Spleen (tissue), 11 donors: Measurements from ENCODE around the gene IQSEC1. TPM values are rescaled to one million over a fixed set of nuclear protein-coding genes. Genes with fewer than 3 reads are reported as not detected.

Experiments
- DNase-seq: peaks from one replicate; pipeline ENCODE4 v3.0.0-alpha.2; 2020
- H3K27ac ChIP-seq, 8 donors: fragments of 200-600 bp; sonication (generic) in 7 of 8; 1 replicate in 4 of 8; 2 replicates in 4 of 8; pipeline versions ENCODE4 v1.5.0 to v1.8.0; 2016 to 2021; ENCODE audit warnings: inconsistent platforms in 4 of 8, mild to moderate bottlenecking in 4 of 8, moderate library complexity in 1 of 8
- H3K27me3 ChIP-seq, 7 donors: fragments of 200-600 bp; sonication (generic) in 6 of 7; replicated peaks in 1 of 7; 1 replicate in 4 of 7; 2 replicates in 3 of 7; pipeline versions ENCODE4 v1.5.0 to v1.8.0; 2016 to 2021; ENCODE audit warnings: inconsistent platforms in 3 of 7, mild to moderate bottlenecking in 1 of 7
- H3K36me3 ChIP-seq, 6 donors: fragments of 200-600 bp; sonication (generic) in 5 of 6; 1 replicate in 4 of 6; 2 replicates in 2 of 6; pipeline versions ENCODE4 v1.5.0 to v1.8.0; 2016 to 2021; ENCODE audit warnings: inconsistent platforms in 2 of 6
- H3K4me1 ChIP-seq, 6 donors: fragments of 200-600 bp; sonication (generic) in 5 of 6; 1 replicate in 3 of 6; 2 replicates in 3 of 6; pipeline versions ENCODE4 v1.5.0 to v1.8.0; 2016 to 2021; ENCODE audit warnings: inconsistent platforms in 3 of 6
- H3K4me3 ChIP-seq, 8 donors: fragments of 200-600 bp; sonication (generic) in 7 of 8; 1 replicate in 4 of 8; 2 replicates in 4 of 8; pipeline versions ENCODE4 v1.5.0 to v1.8.0; 2016 to 2021; ENCODE audit warnings: inconsistent platforms in 4 of 8, mild to moderate bottlenecking in 4 of 8, moderate library complexity in 2 of 8
- H3K9me3 ChIP-seq, 8 donors: fragments of 200-600 bp; sonication (generic) in 7 of 8; 1 replicate in 4 of 8; 2 replicates in 4 of 8; pipeline versions ENCODE4 v1.5.0 to v1.8.0; 2016 to 2021; ENCODE audit warnings: inconsistent platforms in 4 of 8
- CTCF ChIP-seq, 11 experiments: fragments of 200-600 bp in 7 of 11; fragments of 450-650 bp in 4 of 11; sonication (generic) in 4 of 11; IDR thresholded peaks in 8 of 11; conservative IDR thresholded peaks in 3 of 11; 1 replicate in 7 of 11; 2 replicates in 4 of 11; pipeline versions ENCODE4 v1.4.0 to v1.8.0; 2016 to 2021; ENCODE audit warnings: antibody characterized with exemption in 11 of 11, inconsistent platforms in 4 of 11, mild to moderate bottlenecking in 1 of 11
- POLR2A ChIP-seq, 3 donors: fragments of 450-650 bp; IDR thresholded peaks; one replicate each; pipeline ENCODE4 v1.5.1; 2017; ENCODE audit warnings: antibody characterized with exemption in 3 of 3, mild to moderate bottlenecking in 1 of 3
- POLR2AphosphoS5 ChIP-seq, 3 donors: sonication (generic); formaldehyde crosslinking; IDR thresholded peaks; one replicate each; pipeline ENCODE4 v1.5.1; 2017; ENCODE audit warnings: antibody characterized with exemption in 3 of 3
- WGBS, 5 donors: extraction: QIAGEN DNeasy Blood & Tissue Kit in 3 of 5; methylation state at CpG; one replicate each; pipeline versions ENCODE4 v1.1.5 to v1.1.7; 2013 to 2018; 5-methylcytosine and 5-hydroxymethylcytosine counted together
- intact Hi-C: fragments of 100-400 bp; cut with DNase I; formaldehyde crosslinking; loops from one replicate; pipeline ENCODE4 v1.15.0; 2023; ENCODE audit warnings: low total_unique reads
- polyA plus RNA-seq, 3 donors: library from polyadenylated mRNA; stranded (reverse); fragments of 200-250 nt; gene quantifications; one replicate each; pipeline ENCODE4 v1.2.1, GENCODE V29; 2013
- total RNA-seq, 7 donors: library from RNA; depleted of rRNA in 3 of 7; stranded (reverse); fragments of >200 nt in 3 of 7; fragmentation: NEBNext Ultra II Directional in 4 of 7; extraction: Animal tissue kit (Norgen Biotek cat#: 25700) in 4 of 7; gene quantifications; one replicate each; pipeline versions ENCODE4 v1.1.0 to v1.2.1, GENCODE V29; 2016 to 2021
- donor health status: healthy with polysubstance abuse.
- donor health status: DM: no; HTN: no; CAD: no; lungs with moderate emphysema.
- donor health status: DM: no; HTN: no; CAD: no.
- donor health status: Bipolar disorder and iron deficiency.
- donor health status: healthy.
- donor health status: DM: no; HTN: no; CAD: no.
- donor health status: DM: yes; HTN: yes; CAD: no.

The IQSEC1 gene
- total and polyA plus RNA-seq, 10 donors: 23.0 to 170 (median 116) TPM

GRCh38 chr3:12979947-12980487 lies 93.2 kb downstream of the IQSEC1 start:
- no peaks in the 10 kb centered on the region for H3K27me3 ChIP-seq
- no peak overlapping the region for H3K4me3 ChIP-seq
- TF ChIP-seq POLR2AphosphoS5 (IDR thresholded peaks at IDR 0.05) (peak in 1 of 3 donors; percentile 18), POLR2A (IDR thresholded peaks at IDR 0.05) (no peak)
- peaks cover 0 to 75% (median 12%) of the 10 kb centered on the region in 6 donors for H3K36me3 ChIP-seq
- intact Hi-C loops: loop anchor here (10.0 kb wide), 1 partner anchor 75 kb away; no protein-coding TSS in a partner anchor
- no peaks in the 10 kb centered on the region for H3K9me3 ChIP-seq
- WGBS, 5 donors: 86 to 98% (median 90%) methylated on average over 3 to 4 of the region's 4 CpGs
- DNase-seq: peak; percentile 37
- H3K4me1 ChIP-seq: peaks cover 18 to 94% (median 48%) of the 10 kb centered on the region in 6 donors
- H3K27ac ChIP-seq: no peak overlapping the region

- TF ChIP-seq POLR2AphosphoS5 (IDR thresholded peaks at IDR 0.05): no peak
- TF ChIP-seq CTCF (IDR thresholded peaks at IDR 0.05 in 8 of 11, conservative IDR thresholded peaks at IDR 0.05 in 3 of 11): no peak
- TF ChIP-seq POLR2A (IDR thresholded peaks at IDR 0.05): no peak
- no peaks in the 10 kb centered on the region for H3K27me3 ChIP-seq
- intact Hi-C loops: no loop called here
- H3K9me3 ChIP-seq: no peaks in the 10 kb centered on the region
- H3K4me3 ChIP-seq: no peak overlapping the region
- WGBS, 5 donors: 90 to 95% (median 94%) methylated on average over 19 to 20 of the region's 20 CpGs
- H3K27ac ChIP-seq: no peak overlapping the region
- peaks cover 17 to 96% (median 49%) of the 10 kb centered on the region in 6 donors for H3K4me1 ChIP-seq
- peaks cover 0 to 82% (median 12%) of the 10 kb centered on the region in 6 donors for H3K36me3 ChIP-seq
- DNase-seq: peak; percentile 44
These were observed 93.9 kb downstream of the IQSEC1 start for GRCh38 chr3:12979151-12979946.

- intact Hi-C loops: no loop called here
- Histone ChIP-seq H3K4me3 (no peak overlapping the region), H3K27me3 (no peaks in the 10 kb centered on the region), H3K4me1 (peaks cover 11 to 96% (median 49%) of the 10 kb centered on the region in 6 donors), H3K9me3 (no peaks in the 10 kb centered on the region), H3K27ac (no peak overlapping the region), H3K36me3 (peaks cover 0 to 84% (median 12%) of the 10 kb centered on the region in 6 donors)
- 87 to 97% (median 91%) methylated on average over 4 of the region's 4 CpGs for WGBS, 5 donors
- TF ChIP-seq POLR2A (IDR thresholded peaks at IDR 0.05): no peak
- no peak for TF ChIP-seq CTCF (IDR thresholded peaks at IDR 0.05 in 8 of 11, conservative IDR thresholded peaks at IDR 0.05 in 3 of 11)
- no peak for TF ChIP-seq POLR2AphosphoS5 (IDR thresholded peaks at IDR 0.05)
- DNase-seq: peak; percentile 48
These were observed 94.5 kb downstream of the IQSEC1 start for GRCh38 chr3:12978682-12979081.

- Histone ChIP-seq H3K27me3 (no peaks in the 10 kb centered on the region), H3K36me3 (peaks cover 0 to 87% (median 12%) of the 10 kb centered on the region in 6 donors), H3K4me3 (no peak overlapping the region), H3K27ac (no peak overlapping the region), H3K4me1 (peaks cover 0 to 96% (median 47%) of the 10 kb centered on the region in 6 donors), H3K9me3 (no peaks in the 10 kb centered on the region)
- TF ChIP-seq CTCF (IDR thresholded peaks at IDR 0.05 in 8 of 11, conservative IDR thresholded peaks at IDR 0.05 in 3 of 11) (no peak), POLR2AphosphoS5 (IDR thresholded peaks at IDR 0.05) (no peak), POLR2A (IDR thresholded peaks at IDR 0.05) (no peak)
- peak; percentile 47 for DNase-seq
- intact Hi-C loops: no loop called here
- WGBS, 5 donors: 92 to 95% (median 92%) methylated on average over 10 of the region's 10 CpGs
These were observed 96.0 kb downstream of the IQSEC1 start for GRCh38 chr3:12977117-12977808.
